HEK293T (cell line): ENCODE results near the gene ZFPL1.

Experiments
- ARNT ChIP-seq: fragments of 450-650 bp; IDR thresholded peaks from 2 replicates; pipeline ENCODE4 v1.6.1; 2017; ENCODE audit warnings: mild to moderate bottlenecking
- BHLHE40 ChIP-seq: fragments of 450-650 bp; IDR thresholded peaks from 2 replicates; pipeline ENCODE4 v1.6.1; 2016; ENCODE audit warnings: mild to moderate bottlenecking, moderate library complexity, borderline replicate concordance
- CTBP1 ChIP-seq: fragments of 450-650 bp; IDR thresholded peaks from 2 replicates; pipeline ENCODE4 v1.6.1; 2016; ENCODE audit warnings: borderline replicate concordance
- ELF4 ChIP-seq: fragments of 450-650 bp; IDR thresholded peaks from 2 replicates; pipeline ENCODE4 v1.6.1; 2017; ENCODE audit warnings: antibody characterized with exemption
- FOXA1 ChIP-seq: fragments of 450-650 bp; IDR thresholded peaks from 2 replicates; pipeline ENCODE4 v1.6.1; 2016; ENCODE audit warnings: mild to moderate bottlenecking
- FOXM1 ChIP-seq: fragments of 450-650 bp; IDR thresholded peaks from 2 replicates; pipeline ENCODE4 v1.6.1; 2017; ENCODE audit warnings: mild to moderate bottlenecking, borderline replicate concordance
- SP1 ChIP-seq: fragments of 450-650 bp; IDR thresholded peaks from 2 replicates; pipeline ENCODE4 v1.6.1; 2017
- SUZ12 ChIP-seq: fragments of 450-650 bp; IDR thresholded peaks from 2 replicates; pipeline ENCODE4 v1.6.1; 2016; ENCODE audit warnings: mild to moderate bottlenecking
- TARDBP ChIP-seq: fragments of 450-650 bp; IDR thresholded peaks from 2 replicates; pipeline ENCODE4 v1.6.1; 2016

- TF ChIP-seq CTBP1 (no peak), SUZ12 (no peak), ELF4 (no peak), SP1 (no peak), TARDBP (no peak), ARNT (no peak), BHLHE40 (no peak), FOXM1 (no peak), FOXA1 (no peak)
Measured at GRCh38 chr11:65113361-65113756, 29.3 kb downstream of the ZFPL1 start.
